Tibial nerve (tissue), 4 donors: ENCODE measurements around the gene LTBP3.

Experiments used
- CTCF ChIP-seq, 5 experiments: fragments of 200-600 bp in 3 of 5; fragments of 450-650 bp in 2 of 5; sonication (generic) in 3 of 5; IDR thresholded peaks; one replicate each; pipeline ENCODE4 v1.5.1; 2016 to 2019; ENCODE audit warnings: antibody characterized with exemption in 5 of 5, mild to moderate bottlenecking in 3 of 5, moderate library complexity in 2 of 5
- EP300 ChIP-seq, 2 donors: sonication (generic); formaldehyde crosslinking; IDR thresholded peaks; one replicate each; pipeline ENCODE4 v1.6.1; 2017; ENCODE audit warnings: antibody characterized with exemption in 2 of 2, mild to moderate bottlenecking in 1 of 2

GRCh38 chr11:65558930-65559509, 861 bp upstream of the LTBP3 start:
- TF ChIP-seq EP300 (IDR thresholded peaks at IDR 0.05) (peak in 1 of 2 donors; percentile 23), CTCF (IDR thresholded peaks at IDR 0.05) (no peak)
